Gastroesophageal sphincter (tissue), 4 donors: Measurements from ENCODE around the gene IDH2. TPM values are rescaled to one million over a fixed set of nuclear protein-coding genes. Genes with fewer than 3 reads are reported as not detected.

ENCODE experiments used
- ATAC-seq: fragments of 150-250 bp; one replicate; pipeline ENCODE4 v1.9.1; 2016; ENCODE audit warnings: mild to moderate bottlenecking, moderate library complexity
- H3K27ac ChIP-seq, 4 donors: fragments of 200-600 bp; sonication (generic) in 3 of 4; 1 replicate in 3 of 4; 2 replicates in 1 of 4; pipeline ENCODE4 v1.5.1; 2016 to 2019
- H3K27me3 ChIP-seq: fragments of 200-600 bp; sonication (generic); one replicate; pipeline ENCODE4 v1.5.1; 2019
- H3K36me3 ChIP-seq, 2 donors: fragments of 200-600 bp; sonication (generic); one replicate each; pipeline ENCODE4 v1.5.1; 2019; ENCODE audit warnings: control low read depth in 1 of 2
- H3K4me1 ChIP-seq, 3 donors: fragments of 200-600 bp; sonication (generic); 1 replicate in 2 of 3; 2 replicates in 1 of 3; pipeline ENCODE4 v1.5.1; 2016 to 2019; ENCODE audit warnings: control low read depth in 2 of 3
- H3K4me3 ChIP-seq, 2 donors: fragments of 200-600 bp; sonication (generic); one replicate each; pipeline ENCODE4 v1.5.1; 2019; ENCODE audit warnings: mild to moderate bottlenecking in 1 of 2, moderate library complexity in 1 of 2
- H3K9me3 ChIP-seq, 3 donors: fragments of 200-600 bp; sonication (generic); one replicate each; pipeline ENCODE4 v1.5.1; 2017 to 2019; ENCODE audit warnings: control low read depth in 2 of 3
- EP300 ChIP-seq: sonication (generic); formaldehyde crosslinking; IDR thresholded peaks from one replicate; pipeline ENCODE4 v1.6.1; 2017; ENCODE audit warnings: antibody characterized with exemption, mild to moderate bottlenecking
- POLR2A ChIP-seq, 2 donors: fragments of 450-650 bp; IDR thresholded peaks; one replicate each; pipeline ENCODE4 v1.6.1; 2017; ENCODE audit warnings: antibody characterized with exemption in 2 of 2, mild to moderate bottlenecking in 2 of 2, moderate library complexity in 1 of 2
- POLR2AphosphoS5 ChIP-seq: sonication (generic); formaldehyde crosslinking; IDR thresholded peaks from one replicate; pipeline ENCODE4 v1.6.1; 2017; ENCODE audit warnings: antibody characterized with exemption
- WGBS, 2 donors: methylation state at CpG; one replicate each; pipeline ENCODE4 v1.1.5; 2018; ENCODE audit warnings: low coverage in 1 of 2; 5-methylcytosine and 5-hydroxymethylcytosine counted together
- total RNA-seq, 4 donors: library from RNA; depleted of rRNA; stranded (reverse); fragments of >200 nt; gene quantifications; one replicate each; pipeline ENCODE4 v1.1.0, GENCODE V29; 2016
- TF ChIP-seq, protein P1 (sequence below), 4 experiments: fragments of 200-600 bp in 2 of 4; fragments of 450-650 bp in 2 of 4; sonication (generic) in 1 of 4; IDR thresholded peaks; one replicate each; pipeline ENCODE4 v1.5.1; 2017 to 2019; ENCODE audit warnings: antibody characterized with exemption in 4 of 4, mild to moderate bottlenecking in 2 of 4, moderate library complexity in 2 of 4

The IDH2 gene
- total RNA-seq, 4 donors from 2014 or later: 45.2 to 289 (median 132) TPM

DNA sequence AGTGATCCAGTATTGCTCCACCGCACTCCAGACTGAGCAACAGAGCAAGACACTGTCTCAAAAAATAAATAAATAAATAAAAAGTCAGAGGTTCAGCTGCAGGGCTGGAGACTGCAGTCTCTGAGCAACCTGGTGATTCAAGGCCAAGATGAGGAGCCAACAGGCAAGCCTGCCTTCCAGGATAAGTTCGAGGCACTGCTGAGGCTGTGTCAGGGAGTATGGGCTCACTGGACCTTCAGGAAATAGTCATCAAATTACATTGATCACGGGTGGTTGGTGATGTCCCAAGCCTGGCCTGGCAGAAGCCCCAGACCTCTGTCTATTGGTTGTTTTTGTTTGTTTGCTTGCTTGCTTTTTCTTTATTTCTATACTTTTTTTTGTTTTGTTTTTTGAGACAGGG lies 41.5 kb downstream of the IDH2 start:
- Histone ChIP-seq H3K27me3 (no peaks in the 10 kb centered on the region), H3K36me3 (no peaks in the 10 kb centered on the region), H3K4me3 (no peak overlapping the region), H3K9me3 (no peaks in the 10 kb centered on the region), H3K4me1 (peaks cover 0 to 70% (median 46%) of the 10 kb centered on the region in 3 donors), H3K27ac (no peak overlapping the region)
- 53 to 87% methylated on average over 3 of the region's 3 CpGs for WGBS, 2 donors
- TF ChIP-seq POLR2AphosphoS5: no peak
- no peak for TF ChIP-seq EP300
- TF ChIP-seq, protein P1, sequence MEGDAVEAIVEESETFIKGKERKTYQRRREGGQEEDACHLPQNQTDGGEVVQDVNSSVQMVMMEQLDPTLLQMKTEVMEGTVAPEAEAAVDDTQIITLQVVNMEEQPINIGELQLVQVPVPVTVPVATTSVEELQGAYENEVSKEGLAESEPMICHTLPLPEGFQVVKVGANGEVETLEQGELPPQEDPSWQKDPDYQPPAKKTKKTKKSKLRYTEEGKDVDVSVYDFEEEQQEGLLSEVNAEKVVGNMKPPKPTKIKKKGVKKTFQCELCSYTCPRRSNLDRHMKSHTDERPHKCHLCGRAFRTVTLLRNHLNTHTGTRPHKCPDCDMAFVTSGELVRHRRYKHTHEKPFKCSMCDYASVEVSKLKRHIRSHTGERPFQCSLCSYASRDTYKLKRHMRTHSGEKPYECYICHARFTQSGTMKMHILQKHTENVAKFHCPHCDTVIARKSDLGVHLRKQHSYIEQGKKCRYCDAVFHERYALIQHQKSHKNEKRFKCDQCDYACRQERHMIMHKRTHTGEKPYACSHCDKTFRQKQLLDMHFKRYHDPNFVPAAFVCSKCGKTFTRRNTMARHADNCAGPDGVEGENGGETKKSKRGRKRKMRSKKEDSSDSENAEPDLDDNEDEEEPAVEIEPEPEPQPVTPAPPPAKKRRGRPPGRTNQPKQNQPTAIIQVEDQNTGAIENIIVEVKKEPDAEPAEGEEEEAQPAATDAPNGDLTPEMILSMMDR (IDR thresholded peaks at IDR 0.05): no peak
- TF ChIP-seq POLR2A (IDR thresholded peaks at IDR 0.05): no peak
- ATAC-seq: no peak

DNA sequence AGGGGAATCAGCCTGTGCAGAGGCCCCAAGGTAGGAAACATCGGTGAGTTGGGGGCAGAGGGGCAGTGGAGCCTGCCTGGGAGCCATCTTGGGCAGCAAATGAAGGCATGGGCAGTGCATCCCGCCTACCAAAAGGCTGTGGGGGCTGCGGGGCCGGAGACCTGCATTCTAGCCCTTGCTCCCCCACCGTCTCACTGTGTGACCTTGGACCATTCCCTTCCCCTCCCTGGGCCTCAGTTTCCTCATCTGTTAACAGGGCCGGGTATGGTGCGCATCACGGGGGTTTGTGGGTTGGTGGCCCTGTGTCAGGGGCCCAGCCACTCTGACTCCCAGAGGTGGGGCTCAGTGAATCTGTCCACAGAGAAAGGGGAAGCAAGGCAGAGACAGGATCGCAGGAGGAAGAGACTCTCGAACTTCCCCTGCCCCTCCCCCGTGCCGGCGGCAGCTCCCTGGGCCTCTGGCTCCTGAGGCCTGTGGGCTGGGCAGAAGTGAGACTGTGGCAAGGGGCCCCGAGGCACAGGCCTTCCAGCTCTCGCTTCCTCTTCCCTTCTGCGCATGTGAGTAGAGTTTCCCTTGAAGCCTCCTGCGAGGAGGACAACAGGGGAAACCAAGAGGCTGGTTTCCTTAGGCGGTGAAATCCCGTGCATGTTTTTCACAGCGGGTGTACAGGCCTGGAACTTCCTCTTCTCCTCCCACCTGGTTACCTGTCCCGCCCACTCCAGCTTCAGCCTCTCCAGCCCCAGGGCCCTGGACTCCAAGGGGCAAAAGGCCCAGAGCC lies 42.9 kb downstream of the IDH2 start:
- Histone ChIP-seq H3K27me3 (no peaks in the 10 kb centered on the region), H3K36me3 (no peaks in the 10 kb centered on the region), H3K27ac (peak overlapping the region in 3 of 4 donors; percentile 48 to 56 (median 53)), H3K4me1 (peaks cover 0 to 61% (median 33%) of the 10 kb centered on the region in 3 donors), H3K9me3 (no peaks in the 10 kb centered on the region), H3K4me3 (no peak overlapping the region)
- no peak for TF ChIP-seq POLR2A (IDR thresholded peaks at IDR 0.05)
- TF ChIP-seq, protein P1 (IDR thresholded peaks at IDR 0.05): no peak
- no peak for TF ChIP-seq EP300
- 66 to 77% methylated on average over 3 to 12 of the region's 21 CpGs for WGBS, 2 donors
- peak; percentile 53 for ATAC-seq

DNA sequence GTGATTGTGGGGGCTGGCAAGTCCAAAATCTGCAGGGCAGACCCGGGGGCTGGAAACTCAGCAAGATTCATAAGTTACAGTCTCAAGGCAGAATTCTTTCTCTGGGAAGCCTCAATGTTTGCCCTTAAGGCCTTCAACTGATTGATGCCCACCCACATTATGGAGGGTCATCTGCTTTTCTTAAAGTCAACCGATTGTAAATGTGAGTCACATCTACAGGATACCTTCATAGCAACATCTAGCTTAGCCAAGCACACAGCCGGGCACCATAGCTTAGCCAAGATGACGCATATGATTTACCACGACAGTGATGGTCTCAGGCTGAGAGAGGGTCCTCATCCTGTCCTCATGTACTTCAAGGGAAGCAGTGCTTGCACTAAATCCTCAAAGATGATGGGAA lies 43.5 kb downstream of the IDH2 start:
- Histone ChIP-seq H3K27me3 (no peaks in the 10 kb centered on the region), H3K27ac (peak overlapping the region in 3 of 4 donors; percentile 48 to 56 (median 53)), H3K9me3 (no peaks in the 10 kb centered on the region), H3K4me1 (peaks cover 0 to 57% (median 27%) of the 10 kb centered on the region in 3 donors), H3K36me3 (no peaks in the 10 kb centered on the region), H3K4me3 (no peak overlapping the region)
- WGBS, 2 donors: 100% methylated on average over 2 of the region's 5 CpGs; no CpG with 5 or more reads in 1 of the 2 donors
- no peak for ATAC-seq
- no peak for TF ChIP-seq POLR2A (IDR thresholded peaks at IDR 0.05)
- TF ChIP-seq POLR2AphosphoS5: no peak
- TF ChIP-seq EP300: no peak
- TF ChIP-seq, protein P1 (IDR thresholded peaks at IDR 0.05): no peak

DNA sequence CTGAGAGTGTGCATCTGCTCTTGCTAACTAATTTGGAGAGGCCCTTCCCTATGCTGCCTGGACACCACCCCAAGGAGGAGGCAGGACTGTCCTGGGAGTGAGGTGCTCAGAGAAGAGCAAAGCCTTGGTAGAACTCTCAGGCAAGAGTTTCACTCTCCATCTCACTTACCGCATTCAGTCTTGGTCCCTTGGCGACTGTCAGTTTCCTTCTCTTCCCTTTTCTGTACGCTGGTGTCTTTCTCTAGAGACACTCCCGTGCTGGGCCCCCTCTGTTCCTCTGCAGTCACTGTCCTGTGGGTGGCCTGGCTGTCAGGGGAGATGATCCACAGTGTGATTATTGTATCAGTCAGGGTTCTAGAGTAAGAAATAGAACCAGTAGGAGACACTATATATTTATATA lies 44.0 kb downstream of the IDH2 start:
- WGBS, 2 donors: 69 to 95% methylated on average over 3 of the region's 4 CpGs
- H3K27me3 ChIP-seq: no peaks in the 10 kb centered on the region
- no peak for TF ChIP-seq POLR2A (IDR thresholded peaks at IDR 0.05)
- no peak for TF ChIP-seq POLR2AphosphoS5
- TF ChIP-seq EP300: no peak
- TF ChIP-seq, protein P1 (IDR thresholded peaks at IDR 0.05): no peak
- ATAC-seq: no peak
- H3K36me3 ChIP-seq: no peaks in the 10 kb centered on the region
- H3K27ac ChIP-seq: no peak overlapping the region
- peaks cover 0 to 52% (median 24%) of the 10 kb centered on the region in 3 donors for H3K4me1 ChIP-seq
- H3K9me3 ChIP-seq: no peaks in the 10 kb centered on the region
- H3K4me3 ChIP-seq: no peak overlapping the region

DNA sequence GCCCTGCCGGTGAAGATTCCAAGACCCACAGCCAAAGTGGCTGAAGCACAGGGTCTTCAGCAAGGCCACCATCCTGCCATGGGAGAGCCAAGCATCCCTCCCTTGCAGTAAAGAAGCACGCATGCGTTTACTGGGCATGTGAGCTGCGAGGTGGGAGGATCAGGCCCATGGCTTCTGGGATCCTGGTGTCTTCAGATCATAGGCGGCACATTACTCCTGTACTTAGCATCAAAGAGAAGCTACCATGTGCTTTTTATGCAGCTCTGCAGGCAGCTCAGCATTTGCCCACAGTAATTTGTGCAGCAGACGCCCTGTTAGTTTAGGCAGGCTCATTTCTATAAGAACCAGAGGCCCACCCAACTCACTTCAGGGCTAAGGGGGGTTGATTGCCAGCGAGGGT lies 45.7 kb downstream of the IDH2 start:
- Histone ChIP-seq H3K9me3 (no peaks in the 10 kb centered on the region), H3K4me3 (no peak overlapping the region), H3K36me3 (no peaks in the 10 kb centered on the region), H3K4me1 (peaks cover 0 to 35% (median 6%) of the 10 kb centered on the region in 3 donors), H3K27ac (no peak overlapping the region), H3K27me3 (no peaks in the 10 kb centered on the region)
- WGBS, 2 donors: 80 to 93% methylated on average over 2 to 5 of the region's 7 CpGs
- ATAC-seq: no peak
- TF ChIP-seq, protein P1 (IDR thresholded peaks at IDR 0.05): no peak
- no peak for TF ChIP-seq POLR2A (IDR thresholded peaks at IDR 0.05)
- no peak for TF ChIP-seq EP300
- no peak for TF ChIP-seq POLR2AphosphoS5
